Neural cell (in vitro differentiated cells): ENCODE results near the gene DNAJC5.

Experiments used
- EP300 ChIP-seq: fragments of 450-650 bp; conservative IDR thresholded peaks from 2 replicates; pipeline ENCODE4 v1.6.1; 2014; ENCODE audit warnings: antibody characterized with exemption, mild to moderate bottlenecking, moderate library complexity; ENCODE audit not compliant: poor library complexity, severe bottlenecking
- EZH2 ChIP-seq: fragments of 200-600, 300-800 bp; shearing (Covaris generic), sonication (generic); IDR thresholded peaks from 2 replicates; pipeline ENCODE4 v1.6.1; 2014; ENCODE audit warnings: antibody characterized with exemption, low read length, borderline replicate concordance, mild to moderate bottlenecking; ENCODE audit not compliant: insufficient read depth, poor library complexity, severe bottlenecking
- MXI1 ChIP-seq: fragments of 450-650 bp; conservative IDR thresholded peaks from 2 replicates; pipeline ENCODE4 v1.6.1; 2014; ENCODE audit warnings: antibody characterized with exemption, mild to moderate bottlenecking; ENCODE audit not compliant: poor library complexity, severe bottlenecking
- POLR2AphosphoS5 ChIP-seq: IDR thresholded peaks from 2 replicates; pipeline ENCODE4 v1.6.1; 2012
- RAD21 ChIP-seq: fragments of 450-650 bp; conservative IDR thresholded peaks from 2 replicates; pipeline ENCODE4 v1.6.1; 2014; ENCODE audit warnings: antibody characterized with exemption, mild to moderate bottlenecking, moderate library complexity
- SMC3 ChIP-seq: fragments of 450-650 bp; conservative IDR thresholded peaks from 2 replicates; pipeline ENCODE4 v1.6.1; 2014; ENCODE audit warnings: antibody characterized with exemption, mild to moderate bottlenecking, moderate library complexity; ENCODE audit not compliant: poor library complexity
- TAF1 ChIP-seq: IDR thresholded peaks from 2 replicates; pipeline ENCODE4 v1.6.1; 2012; ENCODE audit warnings: low read depth
- TF ChIP-seq, protein P1 (sequence below): fragments of 450-650 bp; IDR thresholded peaks from 2 replicates; pipeline ENCODE4 v1.5.1; 2014; ENCODE audit warnings: antibody characterized with exemption, mild to moderate bottlenecking, moderate library complexity; ENCODE audit not compliant: poor library complexity, severe bottlenecking
- TF ChIP-seq, protein P2 (sequence below): IDR thresholded peaks from 2 replicates; pipeline ENCODE4 v1.6.1; 2012; ENCODE audit warnings: borderline replicate concordance

DNA sequence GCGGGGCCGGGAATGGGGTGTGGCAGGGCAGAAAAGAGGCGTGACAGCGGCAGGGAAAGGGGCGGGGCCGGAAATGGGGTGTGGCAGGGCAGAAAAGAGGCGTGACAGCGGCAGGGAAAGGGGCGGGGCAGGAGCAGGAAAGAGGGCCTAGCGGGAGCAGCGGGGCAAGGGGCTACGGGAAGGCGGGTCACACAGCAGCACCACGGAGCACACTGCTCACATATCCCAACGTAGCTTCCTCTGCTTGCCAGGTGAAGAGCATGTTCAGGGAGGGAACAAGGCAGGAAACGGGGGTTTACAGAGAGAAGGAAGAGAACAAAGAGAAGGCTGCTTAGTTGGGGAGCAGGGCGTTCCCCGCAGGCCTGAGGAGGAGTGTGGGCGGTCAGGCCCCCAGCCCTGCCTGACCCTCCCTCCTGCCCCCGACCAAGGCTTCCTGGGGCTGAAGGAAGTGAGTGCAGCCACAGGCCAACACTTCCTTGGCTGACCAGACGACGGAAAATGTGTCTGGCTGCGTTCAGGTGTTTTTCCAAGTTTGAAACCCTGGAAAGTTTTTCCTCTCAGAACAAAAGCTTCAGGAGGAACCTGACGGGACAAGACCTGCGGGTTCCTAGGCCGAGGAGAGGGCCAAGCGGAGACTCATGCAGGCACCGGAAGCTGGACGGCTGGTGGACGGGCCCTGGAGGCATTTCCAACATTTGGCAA is 47.5 kb downstream of the DNAJC5 start:
- TF ChIP-seq EZH2 (no peak), RAD21 (no peak), EP300 (no peak), POLR2AphosphoS5 (no peak), TAF1 (no peak), SMC3 (no peak), MXI1 (no peak)
- TF ChIP-seq, protein P1, sequence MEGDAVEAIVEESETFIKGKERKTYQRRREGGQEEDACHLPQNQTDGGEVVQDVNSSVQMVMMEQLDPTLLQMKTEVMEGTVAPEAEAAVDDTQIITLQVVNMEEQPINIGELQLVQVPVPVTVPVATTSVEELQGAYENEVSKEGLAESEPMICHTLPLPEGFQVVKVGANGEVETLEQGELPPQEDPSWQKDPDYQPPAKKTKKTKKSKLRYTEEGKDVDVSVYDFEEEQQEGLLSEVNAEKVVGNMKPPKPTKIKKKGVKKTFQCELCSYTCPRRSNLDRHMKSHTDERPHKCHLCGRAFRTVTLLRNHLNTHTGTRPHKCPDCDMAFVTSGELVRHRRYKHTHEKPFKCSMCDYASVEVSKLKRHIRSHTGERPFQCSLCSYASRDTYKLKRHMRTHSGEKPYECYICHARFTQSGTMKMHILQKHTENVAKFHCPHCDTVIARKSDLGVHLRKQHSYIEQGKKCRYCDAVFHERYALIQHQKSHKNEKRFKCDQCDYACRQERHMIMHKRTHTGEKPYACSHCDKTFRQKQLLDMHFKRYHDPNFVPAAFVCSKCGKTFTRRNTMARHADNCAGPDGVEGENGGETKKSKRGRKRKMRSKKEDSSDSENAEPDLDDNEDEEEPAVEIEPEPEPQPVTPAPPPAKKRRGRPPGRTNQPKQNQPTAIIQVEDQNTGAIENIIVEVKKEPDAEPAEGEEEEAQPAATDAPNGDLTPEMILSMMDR, result no peak
- TF ChIP-seq, protein P2, sequence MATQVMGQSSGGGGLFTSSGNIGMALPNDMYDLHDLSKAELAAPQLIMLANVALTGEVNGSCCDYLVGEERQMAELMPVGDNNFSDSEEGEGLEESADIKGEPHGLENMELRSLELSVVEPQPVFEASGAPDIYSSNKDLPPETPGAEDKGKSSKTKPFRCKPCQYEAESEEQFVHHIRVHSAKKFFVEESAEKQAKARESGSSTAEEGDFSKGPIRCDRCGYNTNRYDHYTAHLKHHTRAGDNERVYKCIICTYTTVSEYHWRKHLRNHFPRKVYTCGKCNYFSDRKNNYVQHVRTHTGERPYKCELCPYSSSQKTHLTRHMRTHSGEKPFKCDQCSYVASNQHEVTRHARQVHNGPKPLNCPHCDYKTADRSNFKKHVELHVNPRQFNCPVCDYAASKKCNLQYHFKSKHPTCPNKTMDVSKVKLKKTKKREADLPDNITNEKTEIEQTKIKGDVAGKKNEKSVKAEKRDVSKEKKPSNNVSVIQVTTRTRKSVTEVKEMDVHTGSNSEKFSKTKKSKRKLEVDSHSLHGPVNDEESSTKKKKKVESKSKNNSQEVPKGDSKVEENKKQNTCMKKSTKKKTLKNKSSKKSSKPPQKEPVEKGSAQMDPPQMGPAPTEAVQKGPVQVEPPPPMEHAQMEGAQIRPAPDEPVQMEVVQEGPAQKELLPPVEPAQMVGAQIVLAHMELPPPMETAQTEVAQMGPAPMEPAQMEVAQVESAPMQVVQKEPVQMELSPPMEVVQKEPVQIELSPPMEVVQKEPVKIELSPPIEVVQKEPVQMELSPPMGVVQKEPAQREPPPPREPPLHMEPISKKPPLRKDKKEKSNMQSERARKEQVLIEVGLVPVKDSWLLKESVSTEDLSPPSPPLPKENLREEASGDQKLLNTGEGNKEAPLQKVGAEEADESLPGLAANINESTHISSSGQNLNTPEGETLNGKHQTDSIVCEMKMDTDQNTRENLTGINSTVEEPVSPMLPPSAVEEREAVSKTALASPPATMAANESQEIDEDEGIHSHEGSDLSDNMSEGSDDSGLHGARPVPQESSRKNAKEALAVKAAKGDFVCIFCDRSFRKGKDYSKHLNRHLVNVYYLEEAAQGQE, result no peak
